Measurements from ENCODE around the gene PIPOX. TPM values are rescaled to one million over a fixed set of nuclear protein-coding genes. Genes with fewer than 3 reads are reported as not detected.

Gene PIPOX
- total and polyA plus RNA-seq, 2 experiments from 2014 or later: not detected

DNA sequence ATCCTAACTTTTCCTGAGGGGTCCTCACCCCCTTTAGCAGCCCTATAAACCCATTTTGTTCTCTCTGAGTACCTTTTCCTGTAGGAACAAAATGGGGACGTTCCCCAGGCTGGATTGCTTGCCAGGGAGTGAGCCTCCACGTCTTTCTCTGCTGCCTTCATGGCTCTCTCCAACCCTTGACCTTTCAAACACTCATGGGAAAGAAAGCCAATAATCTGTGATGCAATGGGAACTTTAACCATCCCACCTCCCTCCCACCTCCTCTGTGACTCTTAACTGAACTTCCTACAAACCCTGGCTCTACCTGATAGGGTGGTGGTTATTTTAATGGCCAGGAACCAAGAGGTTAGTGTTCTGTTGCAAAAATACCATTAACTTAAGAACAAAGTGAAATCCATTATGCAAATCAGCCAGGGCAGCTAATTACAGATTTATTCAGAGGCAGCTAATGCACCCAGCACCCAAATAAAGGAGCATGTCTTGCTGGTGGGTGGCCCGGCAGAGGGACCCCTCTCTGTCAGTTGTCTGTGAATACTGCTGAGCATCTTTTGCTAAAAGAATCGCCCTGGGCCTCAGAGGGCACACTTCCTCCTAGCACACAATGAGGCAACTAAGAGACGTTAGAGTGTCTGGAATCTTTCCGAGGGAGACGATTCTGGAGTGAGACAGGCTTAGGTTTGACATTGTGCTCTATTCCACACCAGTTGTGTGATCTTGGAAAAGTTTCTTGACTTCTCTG is 3.0 kb downstream of the PIPOX start:
- H3K9me3 ChIP-seq (ENCODE audit: low read depth): no peaks in the 10 kb centered on the region
- H3K4me1 ChIP-seq (ENCODE audit: insufficient read depth): peaks cover 6% of the 10 kb centered on the region; the same call in 1 of the 2 replicates
- WGBS, 2 experiments (ENCODE audit: low coverage in 1 of 2, low lambda C conversion rate in 2 of 2, missing lambda C conversion rate in 2 of 2): 57 to 61% methylated on average over 7 of the region's 7 CpGs
- in situ Hi-C loops (cut with MboI): no loop called here
- H4K20me1 ChIP-seq (ENCODE audit: insufficient read depth): no peaks in the 10 kb centered on the region
- H2AFZ ChIP-seq: no peak overlapping the region
- H3K9ac ChIP-seq: no peak overlapping the region
- no peak overlapping the region for H3K27ac ChIP-seq
- peaks cover 4% of the 10 kb centered on the region for H3F3A ChIP-seq (ENCODE audit: insufficient read depth)
- H3K4me3 ChIP-seq: no peak overlapping the region
- TF ChIP-seq EZH2 (IDR thresholded peaks at IDR 0.05; ENCODE audit: insufficient read depth, poor library complexity, severe bottlenecking) (no peak), EZH2phosphoT487 (IDR thresholded peaks at IDR 0.05; ENCODE audit: insufficient read depth, low read depth) (no peak)
- DNase-seq: peak; percentile 10
- no peaks in the 10 kb centered on the region for H3K79me2 ChIP-seq (ENCODE audit: insufficient read depth)
- no peak overlapping the region for H3K4me2 ChIP-seq (ENCODE audit: unreplicated experiment)
- H3K36me3 ChIP-seq (ENCODE audit: low read depth): no peaks in the 10 kb centered on the region
- peaks cover 31% of the 10 kb centered on the region for H3K27me3 ChIP-seq (replicated peaks; ENCODE audit: insufficient read depth)
- H3K9me2 ChIP-seq (ENCODE audit: insufficient read depth): no peaks in the 10 kb centered on the region

DNA sequence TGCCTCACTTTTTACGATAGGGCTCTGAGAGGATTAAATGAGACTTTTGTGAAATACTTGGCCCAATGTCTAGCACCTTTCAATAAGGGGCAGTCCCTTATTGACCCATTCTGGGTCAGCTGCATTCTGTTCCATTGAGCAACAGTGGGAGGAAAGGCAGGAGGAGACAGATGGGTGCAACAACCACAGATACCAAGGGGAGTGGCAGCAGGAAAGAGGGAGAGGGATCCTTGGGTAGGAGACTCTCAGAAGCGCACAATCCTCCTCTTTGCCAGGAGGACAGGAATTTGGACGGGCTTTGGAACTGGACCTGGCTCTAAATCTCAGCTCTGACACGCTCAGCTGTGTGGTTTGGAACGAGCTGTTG is 3.5 kb downstream of the PIPOX start:
- Histone ChIP-seq H3K9me3 (ENCODE audit: low read depth) (no peaks in the 10 kb centered on the region), H3F3A (ENCODE audit: insufficient read depth) (no peaks in the 10 kb centered on the region), H3K9me2 (ENCODE audit: insufficient read depth) (no peaks in the 10 kb centered on the region), H3K4me2 (ENCODE audit: unreplicated experiment) (no peak overlapping the region), H3K4me1 (ENCODE audit: insufficient read depth) (peaks cover 6% of the 10 kb centered on the region; the same call in 1 of the 2 replicates), H3K4me3 (no peak overlapping the region), H3K79me2 (ENCODE audit: insufficient read depth) (no peaks in the 10 kb centered on the region), H3K27ac (no peak overlapping the region), H4K20me1 (ENCODE audit: insufficient read depth) (no peaks in the 10 kb centered on the region), H3K27me3 (replicated peaks; ENCODE audit: insufficient read depth) (peaks cover 31% of the 10 kb centered on the region), H3K9ac (no peak overlapping the region), H2AFZ (no peak overlapping the region), H3K36me3 (ENCODE audit: low read depth) (no peaks in the 10 kb centered on the region)
- no peak for TF ChIP-seq EZH2 (IDR thresholded peaks at IDR 0.05; ENCODE audit: insufficient read depth, poor library complexity, severe bottlenecking)
- TF ChIP-seq EZH2phosphoT487 (IDR thresholded peaks at IDR 0.05; ENCODE audit: insufficient read depth, low read depth): no peak
- 29 to 39% methylated on average over 5 of the region's 5 CpGs for WGBS, 2 experiments (ENCODE audit: low coverage in 1 of 2, low lambda C conversion rate in 2 of 2, missing lambda C conversion rate in 2 of 2)
- in situ Hi-C loops (cut with MboI): no loop called here
- no peak for DNase-seq

DNA sequence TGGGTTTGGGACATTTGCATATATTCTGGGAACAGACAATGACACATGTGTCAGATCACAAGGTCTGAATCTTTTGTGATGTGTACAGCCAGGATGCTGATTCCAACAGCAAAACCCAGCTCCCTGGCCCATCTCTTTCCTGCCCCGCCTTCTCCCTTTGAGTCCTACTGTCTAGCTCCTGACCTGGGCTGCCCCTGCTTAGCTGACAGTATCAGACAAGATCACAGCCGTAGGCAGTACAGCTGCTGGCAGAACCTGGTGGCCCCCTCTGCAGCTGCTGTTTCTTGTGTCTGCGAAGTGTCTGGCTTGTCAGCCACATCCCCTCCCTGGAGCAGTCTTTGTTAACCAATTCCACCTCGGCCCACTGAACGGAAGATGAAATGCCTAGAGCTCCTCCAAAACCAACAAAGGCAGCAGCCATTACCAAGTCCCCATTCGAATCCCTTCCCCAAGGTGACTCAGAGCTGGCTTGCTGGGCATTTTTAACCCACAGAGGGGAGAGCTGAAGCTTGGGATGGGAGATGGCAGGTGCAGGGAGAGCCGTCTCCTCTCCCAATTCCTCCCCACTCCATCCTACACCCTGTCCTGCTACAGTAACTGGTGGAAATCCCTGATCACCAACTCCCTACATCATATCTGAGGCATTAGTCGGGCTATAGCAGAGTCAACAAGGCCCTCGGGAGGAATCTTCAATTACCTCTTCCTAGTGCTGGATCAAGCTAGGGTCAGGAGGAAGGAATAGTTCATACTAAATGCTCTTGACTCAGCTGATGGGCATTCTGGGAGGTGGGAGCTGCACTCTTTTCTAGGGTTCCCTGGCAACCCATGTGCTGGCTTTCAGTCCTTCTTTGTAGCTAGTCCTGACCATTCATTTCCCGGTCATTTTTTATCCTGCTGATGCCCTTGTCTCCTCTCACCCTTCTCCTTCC is 5.8 kb downstream of the PIPOX start:
- in situ Hi-C loops (cut with MboI): no loop called here
- H3K9ac ChIP-seq: no peak overlapping the region
- H3K79me2 ChIP-seq (ENCODE audit: insufficient read depth): no peaks in the 10 kb centered on the region
- H3K4me1 ChIP-seq (ENCODE audit: insufficient read depth): peaks cover 6% of the 10 kb centered on the region; the same call in 1 of the 2 replicates
- H3K27ac ChIP-seq: no peak overlapping the region
- TF ChIP-seq EZH2 (IDR thresholded peaks at IDR 0.05; ENCODE audit: insufficient read depth, poor library complexity, severe bottlenecking) (no peak), EZH2phosphoT487 (IDR thresholded peaks at IDR 0.05; ENCODE audit: insufficient read depth, low read depth) (no peak)
- peaks cover 34% of the 10 kb centered on the region for H3K27me3 ChIP-seq (replicated peaks; ENCODE audit: insufficient read depth)
- no peaks in the 10 kb centered on the region for H3K9me3 ChIP-seq (ENCODE audit: low read depth)
- no peak overlapping the region for H3K4me2 ChIP-seq (ENCODE audit: unreplicated experiment)
- no peak overlapping the region for H2AFZ ChIP-seq
- no peak overlapping the region for H3K4me3 ChIP-seq
- peak; percentile 36 for DNase-seq
- no peaks in the 10 kb centered on the region for H3K36me3 ChIP-seq (ENCODE audit: low read depth)
- H4K20me1 ChIP-seq (ENCODE audit: insufficient read depth): no peaks in the 10 kb centered on the region
- no peaks in the 10 kb centered on the region for H3F3A ChIP-seq (ENCODE audit: insufficient read depth)
- 33 to 37% methylated on average over 10 of the region's 10 CpGs for WGBS, 2 experiments (ENCODE audit: low coverage in 1 of 2, low lambda C conversion rate in 2 of 2, missing lambda C conversion rate in 2 of 2)
- H3K9me2 ChIP-seq (ENCODE audit: insufficient read depth): no peaks in the 10 kb centered on the region

DNA sequence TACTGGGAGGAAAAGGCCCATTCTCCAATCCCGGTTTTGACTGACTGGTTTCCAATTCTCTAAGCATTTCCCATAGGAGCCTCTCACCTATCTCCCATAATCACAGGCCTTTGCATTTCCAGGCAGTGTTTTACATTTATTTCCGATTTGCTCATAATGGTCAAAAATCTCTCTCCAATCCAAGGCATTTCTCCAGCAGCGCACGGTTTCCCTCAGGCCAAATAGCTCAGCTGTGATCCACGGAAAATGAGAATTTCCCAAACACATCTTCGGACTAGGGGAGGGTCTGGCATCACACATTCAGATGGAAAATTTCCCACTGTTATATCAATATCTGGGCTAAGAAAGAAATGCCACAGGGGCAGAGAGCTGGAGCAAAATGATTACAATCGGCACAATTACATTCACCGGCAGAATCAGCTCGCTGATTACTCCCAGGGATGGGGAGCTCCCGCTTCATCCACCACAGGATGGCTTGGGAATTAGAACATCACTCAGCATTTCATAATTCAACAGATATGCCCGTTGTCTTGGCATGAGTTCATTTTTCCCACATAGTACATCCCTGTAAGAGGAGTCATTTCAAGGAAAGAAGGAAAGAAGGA is 6.7 kb downstream of the PIPOX start:
- H3K4me1 ChIP-seq (ENCODE audit: insufficient read depth): peaks cover 6% of the 10 kb centered on the region; the same call in 1 of the 2 replicates
- no peaks in the 10 kb centered on the region for H3K9me3 ChIP-seq (ENCODE audit: low read depth)
- H3K27ac ChIP-seq: no peak overlapping the region
- DNase-seq: no peak
- peaks cover 34% of the 10 kb centered on the region for H3K27me3 ChIP-seq (replicated peaks; ENCODE audit: insufficient read depth)
- no peaks in the 10 kb centered on the region for H3K36me3 ChIP-seq (ENCODE audit: low read depth)
- H2AFZ ChIP-seq: no peak overlapping the region
- H3K9ac ChIP-seq: no peak overlapping the region
- H3K79me2 ChIP-seq (ENCODE audit: insufficient read depth): no peaks in the 10 kb centered on the region
- WGBS, 2 experiments (ENCODE audit: low coverage in 1 of 2, low lambda C conversion rate in 2 of 2, missing lambda C conversion rate in 2 of 2): 82 to 85% methylated on average over 11 of the region's 11 CpGs
- H4K20me1 ChIP-seq (ENCODE audit: insufficient read depth): no peaks in the 10 kb centered on the region
- in situ Hi-C loops (cut with MboI): no loop called here
- no peaks in the 10 kb centered on the region for H3F3A ChIP-seq (ENCODE audit: insufficient read depth)
- no peak overlapping the region for H3K4me3 ChIP-seq
- no peak overlapping the region for H3K4me2 ChIP-seq (ENCODE audit: unreplicated experiment)
- TF ChIP-seq EZH2 (IDR thresholded peaks at IDR 0.05; ENCODE audit: insufficient read depth, poor library complexity, severe bottlenecking): no peak
- no peak for TF ChIP-seq EZH2phosphoT487 (IDR thresholded peaks at IDR 0.05; ENCODE audit: insufficient read depth, low read depth)
- no peaks in the 10 kb centered on the region for H3K9me2 ChIP-seq (ENCODE audit: insufficient read depth)
